Bronchial epithelial cell (primary cell): ENCODE data around the gene FAM193A. TPM values are rescaled to one million over a fixed set of nuclear protein-coding genes. Genes with fewer than 3 reads are reported as not detected.
"Not testable (repeated sequence)": the region's sequence is repeated elsewhere in the genome, so short reads cannot be mapped to it uniquely, and the experiment has no call there.

Experiments used
- DNase-seq: peaks from one replicate; pipeline ENCODE4 v3.0.0-alpha.2; 2010; ENCODE audit warnings: low read depth
- FAIRE-seq: peaks from 2 replicates; lab custom pipeline; 2011; peaks lifted over from hg19 to GRCh38; lab: Jason Lieb, UNC
- H3K27me3 ChIP-seq: 2 replicates; pipeline ENCODE4 v1.5.1; 2011; ENCODE audit warnings: low read length; ENCODE audit not compliant: control insufficient read depth, insufficient read depth
- H3K36me3 ChIP-seq: 2 replicates; pipeline ENCODE4 v1.5.1; 2011; ENCODE audit warnings: low read length; ENCODE audit not compliant: control insufficient read depth, insufficient read depth
- H3K4me3 ChIP-seq: 2 replicates; pipeline ENCODE4 v1.5.1; 2011; ENCODE audit warnings: mild to moderate bottlenecking, low read depth, low read length, control low read depth
- total RNA-seq: library from RNA; depleted of rRNA; stranded (reverse); fragments of >200 nt; gene quantifications from 2 replicates; pipeline ENCODE4 v1.2.1, GENCODE V29; 2014
- TF ChIP-seq, protein P1 (sequence below): IDR thresholded peaks from 2 replicates; pipeline ENCODE4 v1.5.1; 2011; ENCODE audit warnings: mild to moderate bottlenecking, moderate library complexity, low read length, control low read depth, inconsistent platforms; ENCODE audit not compliant: insufficient read depth, severe bottlenecking

The FAM193A gene
- total RNA-seq, 1 donor from 2014 or later, result 6.6 TPM

DNA sequence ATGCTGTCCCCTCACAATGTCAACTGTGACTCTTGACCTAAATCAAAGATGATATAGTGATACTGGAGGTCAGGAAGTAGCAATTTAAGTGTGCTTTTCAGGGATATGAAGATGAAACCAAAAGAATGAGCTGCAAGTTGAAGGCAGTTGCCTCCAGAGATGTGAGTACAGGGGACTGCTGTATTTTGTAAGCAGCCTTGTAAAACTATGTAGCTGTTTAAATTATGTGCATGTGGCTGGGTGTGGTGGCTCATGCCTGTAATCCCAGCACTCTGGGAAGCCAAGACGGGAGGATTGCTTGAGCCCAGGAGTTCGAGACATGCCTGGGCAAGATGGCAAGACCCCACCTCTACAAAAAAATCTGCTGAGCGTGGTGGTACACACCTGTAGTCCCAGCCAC lies 234.8 kb downstream of the FAM193A start:
- DNase-seq (no peak), FAIRE-seq (no peak)
- H3K4me3 ChIP-seq, result no peak overlapping the region
- no peaks in the 10 kb centered on the region for H3K27me3 ChIP-seq
- H3K36me3 ChIP-seq, result no peaks in the 10 kb centered on the region
- TF ChIP-seq, protein P1, sequence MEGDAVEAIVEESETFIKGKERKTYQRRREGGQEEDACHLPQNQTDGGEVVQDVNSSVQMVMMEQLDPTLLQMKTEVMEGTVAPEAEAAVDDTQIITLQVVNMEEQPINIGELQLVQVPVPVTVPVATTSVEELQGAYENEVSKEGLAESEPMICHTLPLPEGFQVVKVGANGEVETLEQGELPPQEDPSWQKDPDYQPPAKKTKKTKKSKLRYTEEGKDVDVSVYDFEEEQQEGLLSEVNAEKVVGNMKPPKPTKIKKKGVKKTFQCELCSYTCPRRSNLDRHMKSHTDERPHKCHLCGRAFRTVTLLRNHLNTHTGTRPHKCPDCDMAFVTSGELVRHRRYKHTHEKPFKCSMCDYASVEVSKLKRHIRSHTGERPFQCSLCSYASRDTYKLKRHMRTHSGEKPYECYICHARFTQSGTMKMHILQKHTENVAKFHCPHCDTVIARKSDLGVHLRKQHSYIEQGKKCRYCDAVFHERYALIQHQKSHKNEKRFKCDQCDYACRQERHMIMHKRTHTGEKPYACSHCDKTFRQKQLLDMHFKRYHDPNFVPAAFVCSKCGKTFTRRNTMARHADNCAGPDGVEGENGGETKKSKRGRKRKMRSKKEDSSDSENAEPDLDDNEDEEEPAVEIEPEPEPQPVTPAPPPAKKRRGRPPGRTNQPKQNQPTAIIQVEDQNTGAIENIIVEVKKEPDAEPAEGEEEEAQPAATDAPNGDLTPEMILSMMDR, result no peak

DNA sequence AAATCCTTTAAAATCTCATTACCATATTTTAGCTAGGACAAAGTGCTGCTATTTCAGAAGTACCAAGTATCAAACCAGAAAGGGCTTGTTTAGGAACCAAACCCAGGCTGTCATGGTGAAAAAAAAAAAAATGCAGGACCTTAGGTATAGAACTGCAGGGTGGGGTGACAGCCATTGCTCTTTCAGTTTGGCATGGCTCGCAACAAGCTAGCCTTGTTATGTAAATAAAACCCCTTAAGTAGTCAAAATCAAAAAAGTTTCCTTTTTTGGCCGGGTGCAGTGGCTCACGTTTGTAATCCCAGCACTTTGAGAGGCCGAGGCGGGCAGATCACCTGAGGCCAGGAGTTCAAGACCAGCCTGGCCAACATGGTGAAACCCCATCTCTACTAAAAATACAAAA lies 244.2 kb downstream of the FAM193A start:
- FAIRE-seq, H3K27me3 ChIP-seq, DNase-seq, H3K36me3 ChIP-seq, H3K4me3 ChIP-seq: not testable (repeated sequence)

DNA sequence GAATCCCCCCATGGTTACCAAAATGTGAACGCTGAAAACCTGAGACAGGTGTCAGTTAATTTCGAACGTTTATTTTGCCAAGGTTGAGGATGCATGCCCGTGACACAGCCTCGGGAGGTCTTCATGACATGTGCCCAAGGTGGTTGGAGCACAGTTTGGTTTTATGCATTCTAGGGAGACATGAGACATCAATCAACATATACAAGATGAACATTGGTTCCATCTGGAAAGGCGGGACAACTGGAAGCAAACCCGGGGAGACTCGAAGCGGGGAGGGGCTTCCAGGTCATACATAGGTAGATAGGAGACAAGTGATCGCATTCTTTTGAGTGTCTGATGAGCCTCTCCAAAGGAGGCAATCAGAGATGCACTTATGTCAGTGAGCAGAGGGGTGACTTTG lies 245.5 kb downstream of the FAM193A start:
- Histone ChIP-seq H3K4me3 (no peak overlapping the region), H3K36me3 (no peaks in the 10 kb centered on the region), H3K27me3 (no peaks in the 10 kb centered on the region)
- DNase-seq (no peak), FAIRE-seq (no peak)
- TF ChIP-seq, protein P1, result no peak

Other genes starting within 250 kb of the FAM193A start
- gene ZFYVE28, start 118.0 kb upstream of the FAM193A start, total RNA-seq, result 1.3 and 1.8 TPM in 2 replicates
- gene CFAP99, start 117.7 kb upstream of the FAM193A start, total RNA-seq, result not detected in 2 replicates
- gene RNF4, start 67.5 kb upstream of the FAM193A start, total RNA-seq, result 52.0 and 52.7 TPM in 2 replicates
- gene TNIP2, start 219.7 kb downstream of the FAM193A start, total RNA-seq, result 43.4 and 64.5 TPM in 2 replicates